GM21528 (cell line): ENCODE data around the gene CHRD.

Experiments used
- ATAC-seq: cut with Tn5 transposase; IDR thresholded peaks from one replicate; pipeline ENCODE4 v1.9.1; 2021; ENCODE audit warnings: mild to moderate bottlenecking, moderate library complexity; ENCODE audit not compliant: unreplicated experiment, low FRiP score

The CHRD gene

DNA sequence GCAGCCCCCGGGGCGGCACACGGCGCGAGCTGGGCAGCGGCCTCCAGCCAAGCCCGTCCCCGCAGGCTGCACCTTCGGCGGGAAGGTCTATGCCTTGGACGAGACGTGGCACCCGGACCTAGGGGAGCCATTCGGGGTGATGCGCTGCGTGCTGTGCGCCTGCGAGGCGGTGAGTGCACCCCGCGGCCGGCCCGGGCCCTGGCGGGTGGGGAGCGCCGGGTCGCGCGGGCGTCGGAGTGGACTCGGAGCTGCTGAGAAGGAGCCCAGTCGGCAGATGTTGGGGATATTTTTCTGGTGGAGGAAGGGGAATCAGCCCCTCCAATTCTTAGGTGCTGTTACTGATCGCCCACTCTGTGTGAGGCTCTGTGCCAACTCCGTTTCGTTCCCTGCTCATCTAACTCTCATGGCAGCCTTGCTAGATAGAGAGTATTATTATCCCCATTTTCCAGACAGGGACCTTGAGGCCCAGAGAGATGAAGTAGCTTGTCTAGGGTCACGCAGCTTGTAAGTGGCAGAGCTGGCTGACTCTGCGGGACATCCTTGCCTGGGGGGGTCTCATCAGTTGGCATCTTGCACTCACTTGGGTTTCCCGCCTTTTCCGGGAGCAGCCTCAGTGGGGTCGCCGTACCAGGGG is 890 bp downstream of the CHRD start:
- ATAC-seq, result no peak

DNA sequence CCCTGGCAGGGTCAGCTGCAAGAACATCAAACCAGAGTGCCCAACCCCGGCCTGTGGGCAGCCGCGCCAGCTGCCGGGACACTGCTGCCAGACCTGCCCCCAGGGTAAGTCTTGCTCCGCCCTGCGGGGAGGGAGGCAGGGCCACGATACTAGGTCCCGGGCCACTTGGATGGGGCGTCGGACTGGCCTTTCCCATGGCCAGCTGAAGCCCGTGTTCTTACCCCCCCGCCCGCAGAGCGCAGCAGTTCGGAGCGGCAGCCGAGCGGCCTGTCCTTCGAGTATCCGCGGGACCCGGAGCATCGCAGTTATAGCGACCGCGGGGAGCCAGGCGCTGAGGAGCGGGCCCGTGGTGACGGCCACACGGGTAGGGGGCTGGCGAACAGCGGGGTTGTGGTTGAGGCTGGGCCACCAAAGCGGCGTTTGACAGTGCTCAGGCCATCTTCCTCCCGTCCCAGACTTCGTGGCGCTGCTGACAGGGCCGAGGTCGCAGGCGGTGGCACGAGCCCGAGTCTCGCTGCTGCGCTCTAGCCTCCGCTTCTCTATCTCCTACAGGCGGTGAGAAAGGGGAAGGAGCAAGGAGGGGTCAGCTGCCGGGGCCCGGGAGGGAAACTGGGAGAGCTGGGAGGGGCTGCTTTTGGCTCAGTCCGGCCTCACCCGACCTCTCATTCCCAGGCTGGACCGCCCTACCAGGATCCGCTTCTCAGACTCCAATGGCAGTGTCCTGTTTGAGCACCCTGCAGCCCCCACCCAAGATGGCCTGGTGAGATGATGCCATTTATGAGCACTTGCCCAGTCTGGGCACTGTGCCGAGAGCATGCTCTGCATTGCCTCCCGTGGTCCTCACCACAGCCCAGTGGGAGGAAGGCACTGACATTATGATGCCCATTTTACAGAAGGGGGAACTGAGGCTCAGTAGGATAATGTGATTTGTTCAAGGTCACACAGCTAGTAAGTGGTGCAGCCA is 1.7 kb downstream of the CHRD start:
- no peak for ATAC-seq

DNA sequence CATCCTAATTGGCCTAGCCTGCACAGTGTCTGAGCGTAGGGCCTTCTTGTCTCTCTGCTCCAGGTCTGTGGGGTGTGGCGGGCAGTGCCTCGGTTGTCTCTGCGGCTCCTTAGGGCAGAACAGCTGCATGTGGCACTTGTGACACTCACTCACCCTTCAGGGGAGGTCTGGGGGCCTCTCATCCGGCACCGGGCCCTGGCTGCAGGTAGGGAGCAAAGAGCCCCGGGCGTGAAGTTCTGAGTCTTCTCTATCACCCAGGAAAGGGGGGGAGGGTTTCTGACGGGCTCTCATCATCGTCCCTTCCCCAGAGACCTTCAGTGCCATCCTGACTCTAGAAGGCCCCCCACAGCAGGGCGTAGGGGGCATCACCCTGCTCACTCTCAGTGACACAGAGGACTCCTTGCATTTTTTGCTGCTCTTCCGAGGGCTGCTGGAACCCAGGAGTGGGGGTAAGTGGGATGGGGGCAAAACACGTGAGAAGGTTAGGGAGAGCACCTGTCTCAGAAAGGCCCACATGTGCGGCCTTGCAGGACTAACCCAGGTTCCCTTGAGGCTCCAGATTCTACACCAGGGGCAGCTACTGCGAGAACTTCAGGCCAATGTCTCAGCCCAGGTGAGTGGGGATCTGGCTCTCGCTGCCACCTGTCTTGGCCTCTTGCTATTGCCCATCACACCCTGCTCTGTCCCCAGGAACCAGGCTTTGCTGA is 2.6 kb downstream of the CHRD start:
- no peak for ATAC-seq

DNA sequence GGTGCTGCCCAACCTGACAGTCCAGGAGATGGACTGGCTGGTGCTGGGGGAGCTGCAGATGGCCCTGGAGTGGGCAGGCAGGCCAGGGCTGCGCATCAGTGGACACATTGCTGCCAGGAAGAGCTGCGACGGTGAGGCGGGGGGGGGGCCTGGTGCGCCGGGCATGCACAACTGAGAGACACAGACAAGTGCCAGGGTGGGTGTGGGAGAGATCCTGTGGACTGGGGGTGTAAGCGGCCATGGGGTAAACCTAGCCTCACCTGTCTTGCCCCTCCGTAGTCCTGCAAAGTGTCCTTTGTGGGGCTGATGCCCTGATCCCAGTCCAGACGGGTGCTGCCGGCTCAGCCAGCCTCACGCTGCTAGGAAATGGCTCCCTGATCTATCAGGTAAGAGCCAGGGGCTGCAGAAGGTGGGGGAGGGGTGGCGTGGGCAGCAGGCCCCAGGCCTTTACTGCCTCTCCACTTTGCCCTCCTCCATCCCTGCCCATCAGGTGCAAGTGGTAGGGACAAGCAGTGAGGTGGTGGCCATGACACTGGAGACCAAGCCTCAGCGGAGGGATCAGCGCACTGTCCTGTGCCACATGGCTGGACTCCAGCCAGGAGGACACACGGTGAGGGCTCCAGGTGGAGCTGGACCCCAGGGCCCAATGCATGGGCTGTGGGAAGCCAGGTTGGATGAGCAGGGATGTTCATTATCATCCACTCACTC is 3.3 kb downstream of the CHRD start:
- ATAC-seq, result no peak

DNA sequence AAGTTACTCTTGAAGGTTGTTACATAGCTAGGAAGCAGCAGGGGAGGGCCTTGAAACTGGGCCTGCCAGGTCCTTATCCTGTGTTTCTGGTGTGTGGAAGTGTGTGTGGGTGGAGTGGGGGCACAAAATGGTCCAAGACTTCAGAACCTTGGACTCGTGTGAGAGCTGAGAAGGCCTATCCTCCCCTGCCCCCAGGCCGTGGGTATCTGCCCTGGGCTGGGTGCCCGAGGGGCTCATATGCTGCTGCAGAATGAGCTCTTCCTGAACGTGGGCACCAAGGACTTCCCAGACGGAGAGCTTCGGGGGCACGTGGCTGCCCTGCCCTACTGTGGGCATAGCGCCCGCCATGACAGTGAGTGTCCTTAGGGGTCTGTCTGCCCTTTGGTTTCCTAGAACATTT is 4.5 kb downstream of the CHRD start:
- ATAC-seq, result no peak

DNA sequence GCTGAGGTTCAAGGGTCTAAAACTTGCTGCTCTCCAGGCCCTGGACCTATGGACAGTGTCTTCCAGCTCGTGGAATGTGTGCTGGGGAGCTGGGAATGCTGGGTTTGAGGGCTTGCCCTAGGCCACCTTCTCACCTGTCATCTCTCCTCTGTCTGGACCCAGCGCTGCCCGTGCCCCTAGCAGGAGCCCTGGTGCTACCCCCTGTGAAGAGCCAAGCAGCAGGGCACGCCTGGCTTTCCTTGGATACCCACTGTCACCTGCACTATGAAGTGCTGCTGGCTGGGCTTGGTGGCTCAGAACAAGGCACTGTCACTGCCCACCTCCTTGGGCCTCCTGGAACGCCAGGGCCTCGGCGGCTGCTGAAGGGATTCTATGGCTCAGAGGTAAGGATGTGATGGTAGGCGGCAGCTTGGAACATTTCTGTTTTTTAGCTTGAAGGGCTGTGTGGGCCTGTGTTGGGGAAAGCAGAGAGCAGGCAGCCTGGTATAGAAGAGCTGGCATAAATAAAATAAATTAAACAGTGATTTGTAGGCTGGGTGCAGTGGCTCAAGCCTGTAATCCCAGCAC is 5.1 kb downstream of the CHRD start:
- no peak for ATAC-seq

DNA sequence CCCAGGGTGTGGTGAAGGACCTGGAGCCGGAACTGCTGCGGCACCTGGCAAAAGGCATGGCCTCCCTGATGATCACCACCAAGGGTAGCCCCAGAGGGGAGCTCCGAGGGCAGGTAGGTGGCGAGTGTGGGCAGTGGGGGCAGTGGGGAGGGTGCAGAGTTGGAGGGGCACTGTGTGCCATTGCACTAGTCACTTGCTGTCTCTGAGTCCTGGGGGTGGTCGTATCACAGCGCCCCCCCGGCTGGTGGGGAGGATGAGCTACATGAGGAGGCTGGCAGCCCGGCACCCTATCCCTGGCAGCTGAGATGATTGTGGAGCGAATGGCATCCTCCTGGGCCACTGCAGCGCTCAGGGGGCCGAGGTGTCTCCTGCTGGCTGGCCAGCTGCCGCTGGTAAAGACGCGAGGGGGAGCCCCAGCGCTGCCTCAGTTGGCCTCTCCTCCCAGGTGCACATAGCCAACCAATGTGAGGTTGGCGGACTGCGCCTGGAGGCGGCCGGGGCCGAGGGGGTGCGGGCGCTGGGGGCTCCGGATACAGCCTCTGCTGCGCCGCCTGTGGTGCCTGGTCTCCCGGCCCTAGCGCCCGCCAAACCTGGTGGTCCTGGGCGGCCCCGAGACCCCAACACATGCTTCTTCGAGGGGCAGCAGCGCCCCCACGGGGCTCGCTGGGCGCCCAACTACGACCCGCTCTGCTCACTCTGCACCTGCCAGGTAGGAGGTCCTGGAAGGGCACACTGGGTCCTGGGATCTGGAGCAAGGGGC is 6.4 kb downstream of the CHRD start:
- no peak for ATAC-seq

DNA sequence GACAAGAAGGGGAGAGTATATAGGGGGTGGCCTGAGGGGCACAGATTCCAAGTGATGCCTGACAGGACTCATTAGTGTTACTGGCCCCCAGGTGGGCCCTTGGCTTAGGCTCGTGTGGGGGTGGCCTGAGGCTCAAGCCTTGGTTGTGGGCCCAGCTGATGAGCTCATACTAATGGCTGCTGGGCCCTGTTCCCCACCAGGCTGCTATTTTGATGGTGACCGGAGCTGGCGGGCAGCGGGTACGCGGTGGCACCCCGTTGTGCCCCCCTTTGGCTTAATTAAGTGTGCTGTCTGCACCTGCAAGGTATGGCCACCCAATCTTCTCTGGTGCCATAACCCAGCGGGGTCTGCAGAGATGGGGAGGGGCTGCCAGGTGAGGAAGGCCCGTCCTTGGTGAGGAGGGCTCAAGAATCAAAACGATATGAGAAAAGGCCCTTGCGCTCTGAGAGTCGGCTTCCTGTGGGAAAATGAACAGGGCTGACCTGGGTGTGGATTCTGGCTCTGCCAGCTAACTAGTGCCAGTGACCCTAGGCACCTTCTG is 7.4 kb downstream of the CHRD start:
- ATAC-seq, result no peak

DNA sequence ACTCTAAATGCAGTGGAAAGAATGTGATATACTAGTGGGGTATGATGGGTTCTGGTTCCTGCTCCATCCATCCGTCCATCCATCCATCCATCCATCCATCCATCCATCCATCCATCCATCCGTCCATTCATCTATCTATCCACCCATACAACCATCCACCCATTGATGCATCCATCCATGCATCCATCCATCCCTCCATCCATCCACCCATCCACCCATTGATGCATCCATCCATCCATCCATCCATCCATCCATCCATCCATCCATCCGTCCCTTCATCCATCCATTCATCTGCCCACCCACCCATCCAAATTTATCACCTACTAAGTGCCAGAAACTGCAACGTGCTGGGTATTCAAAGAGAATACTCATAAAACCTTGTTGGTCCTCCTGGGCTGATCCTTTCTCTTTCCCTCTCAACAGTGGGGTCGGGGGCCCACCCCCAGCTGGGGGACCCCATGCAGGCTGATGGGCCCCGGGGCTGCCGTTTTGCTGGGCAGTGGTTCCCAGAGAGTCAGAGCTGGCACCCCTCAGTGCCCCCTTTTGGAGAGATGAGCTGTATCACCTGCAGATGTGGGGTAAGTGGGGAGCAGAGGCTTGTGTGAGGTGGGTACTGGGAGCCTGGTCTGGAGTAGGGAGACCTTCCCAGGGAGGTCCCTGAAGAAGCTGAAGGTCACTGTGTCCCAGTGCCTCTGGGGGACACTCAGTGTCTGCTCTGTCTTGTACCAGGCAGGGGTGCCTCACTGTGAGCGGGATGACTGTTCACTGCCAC is 8.5 kb downstream of the CHRD start:
- ATAC-seq, result no peak

DNA sequence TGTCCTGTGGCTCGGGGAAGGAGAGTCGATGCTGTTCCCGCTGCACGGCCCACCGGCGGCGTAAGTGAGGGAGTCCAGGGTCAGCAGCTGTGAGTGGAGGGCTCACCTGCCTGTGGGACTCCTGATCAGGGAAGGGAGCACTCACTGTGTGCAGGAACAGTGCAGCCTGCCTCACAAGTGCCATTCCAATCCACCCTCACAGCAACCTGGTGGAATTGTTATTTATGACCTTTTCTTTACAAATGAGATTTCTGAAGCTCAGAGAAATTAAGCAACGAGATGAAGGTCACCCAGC is 9.0 kb downstream of the CHRD start:
- ATAC-seq, result no peak

DNA sequence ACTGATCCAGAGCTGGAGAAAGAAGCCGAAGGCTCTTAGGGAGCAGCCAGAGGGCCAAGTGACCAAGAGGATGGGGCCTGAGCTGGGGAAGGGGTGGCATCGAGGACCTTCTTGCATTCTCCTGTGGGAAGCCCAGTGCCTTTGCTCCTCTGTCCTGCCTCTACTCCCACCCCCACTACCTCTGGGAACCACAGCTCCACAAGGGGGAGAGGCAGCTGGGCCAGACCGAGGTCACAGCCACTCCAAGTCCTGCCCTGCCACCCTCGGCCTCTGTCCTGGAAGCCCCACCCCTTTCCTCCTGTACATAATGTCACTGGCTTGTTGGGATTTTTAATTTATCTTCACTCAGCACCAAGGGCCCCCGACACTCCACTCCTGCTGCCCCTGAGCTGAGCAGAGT is 9.5 kb downstream of the CHRD start:
- no peak for ATAC-seq

DNA sequence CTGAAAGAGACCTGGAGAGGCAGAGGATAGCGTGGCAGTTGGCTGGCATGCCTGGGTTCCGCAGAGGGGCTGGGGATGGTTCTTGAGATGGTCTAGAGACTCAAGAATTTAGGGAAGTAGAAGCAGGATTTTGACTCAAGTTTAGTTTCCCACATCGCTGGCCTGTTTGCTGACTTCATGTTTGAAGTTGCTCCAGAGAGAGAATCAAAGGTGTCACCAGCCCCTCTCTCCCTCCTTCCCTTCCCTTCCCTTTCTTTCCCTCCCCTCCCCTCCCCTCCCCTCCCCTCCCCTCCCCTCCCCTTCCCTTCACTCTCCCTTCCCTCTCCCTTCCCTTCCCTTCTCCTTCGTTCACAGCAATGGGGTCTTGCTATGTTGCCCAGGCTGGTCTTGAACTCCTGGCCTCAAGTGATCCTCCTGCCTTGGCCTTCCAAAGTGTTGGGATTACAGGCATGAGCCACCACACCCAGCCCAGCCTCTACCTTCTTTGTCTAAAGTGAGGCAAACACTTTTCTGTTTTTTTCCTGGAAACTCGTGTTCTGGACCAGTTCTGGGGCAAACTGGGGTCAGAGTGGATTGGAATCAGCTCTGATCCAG is 10.2 kb downstream of the CHRD start:
- ATAC-seq, result no peak

DNA sequence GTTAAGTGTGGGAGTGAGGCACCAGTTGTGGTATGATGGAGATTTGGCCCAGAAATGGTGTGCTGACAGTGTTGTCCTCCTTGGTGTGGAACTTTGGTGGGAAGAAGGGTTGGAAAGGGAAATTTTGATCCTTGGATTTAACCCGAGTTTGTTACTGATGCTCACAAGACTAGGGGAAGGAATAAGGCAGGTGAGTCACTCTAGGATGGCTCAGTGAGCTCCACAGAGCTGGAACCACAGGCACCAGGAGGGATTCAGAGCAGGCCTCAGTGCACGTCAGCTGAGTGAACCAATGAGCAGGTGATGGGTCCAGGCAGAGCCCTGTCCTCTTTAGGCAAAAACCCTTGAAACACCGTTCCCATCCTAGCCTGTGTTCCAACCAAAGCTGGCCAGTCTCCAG is 11.4 kb downstream of the CHRD start:
- ATAC-seq, result no peak

DNA sequence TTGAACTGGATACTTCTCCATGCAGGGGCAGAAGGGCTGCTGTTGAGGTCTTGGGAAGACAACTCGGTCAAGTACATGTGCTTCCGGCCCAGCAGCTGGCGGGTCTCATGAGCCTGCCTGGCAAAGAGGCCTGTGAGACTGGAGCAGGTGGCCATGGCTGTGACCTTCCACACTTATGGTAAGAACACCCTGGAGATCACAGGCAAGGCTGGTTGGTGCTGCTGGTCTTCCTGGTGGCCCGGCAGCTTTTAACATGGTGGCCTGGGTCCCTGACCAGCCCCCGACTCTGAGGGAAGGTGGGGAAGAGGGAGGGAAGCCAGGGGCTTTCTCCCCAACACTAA is 15.4 kb downstream of the CHRD start:
- no peak for ATAC-seq

DNA sequence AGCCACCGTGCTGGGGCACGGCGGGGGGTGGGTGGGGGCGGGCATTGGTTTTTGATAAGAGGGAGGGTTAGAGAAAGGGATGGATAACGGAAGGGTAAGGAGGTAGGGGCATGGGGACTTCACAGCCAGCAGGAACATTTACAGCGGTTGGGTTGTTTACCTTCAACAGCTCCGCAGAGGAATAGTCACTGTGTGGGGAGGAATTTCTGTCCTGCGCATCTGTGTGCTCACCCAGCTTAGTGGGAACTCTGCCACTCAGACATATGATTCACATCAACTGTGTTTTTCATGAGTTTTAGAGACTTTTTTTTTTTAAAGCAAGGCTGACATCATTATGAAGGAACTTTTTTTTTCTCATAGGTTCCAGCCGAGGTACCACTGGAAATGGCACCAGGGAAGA is 19.6 kb downstream of the CHRD start:
- no peak for ATAC-seq

DNA sequence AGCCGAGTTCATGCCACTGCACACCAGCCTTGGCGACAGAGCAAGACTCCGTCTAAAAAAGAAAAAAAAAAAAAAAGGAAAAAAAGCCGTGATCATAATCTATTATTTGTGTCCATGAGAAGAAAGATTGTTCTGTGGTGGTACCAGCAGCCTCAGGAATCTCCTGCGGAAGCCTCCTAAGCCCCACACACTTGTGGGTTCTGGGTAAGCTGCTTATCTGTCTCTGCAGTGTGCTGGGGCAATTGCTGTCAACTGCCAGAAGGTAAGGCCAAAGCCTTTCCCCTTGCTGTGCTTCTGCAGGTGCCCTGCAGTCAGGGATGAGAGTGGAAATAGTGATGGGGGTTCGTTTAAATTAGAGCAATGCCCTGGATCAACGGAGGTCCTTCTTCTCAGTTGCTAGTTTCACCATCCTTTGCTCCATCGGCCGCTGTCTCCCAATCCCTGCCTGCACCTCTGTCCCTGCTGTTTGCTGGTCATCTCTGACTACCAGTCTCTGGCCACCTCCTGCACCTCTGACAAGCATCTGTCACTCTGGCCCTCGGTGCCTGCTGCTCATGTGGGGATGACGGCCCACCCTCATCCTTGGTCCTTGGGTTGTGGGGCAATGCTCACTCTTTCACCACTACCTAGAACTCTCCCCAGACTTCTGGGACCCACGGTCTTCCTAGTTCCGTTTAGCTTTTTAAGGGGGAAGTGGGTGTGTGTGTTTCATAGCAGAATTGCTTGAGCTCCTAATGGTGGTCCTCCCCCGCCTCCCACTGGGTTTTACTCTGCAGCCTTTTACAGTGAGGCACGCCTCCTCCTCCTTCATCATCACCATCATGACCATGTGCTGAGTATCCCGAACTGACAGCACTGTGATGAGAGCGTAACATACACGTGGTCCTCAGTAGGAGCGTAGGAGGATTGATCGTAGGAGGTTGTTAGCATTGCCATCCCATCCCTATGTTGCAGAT is 25.5 kb downstream of the CHRD start:
- no peak for ATAC-seq

DNA sequence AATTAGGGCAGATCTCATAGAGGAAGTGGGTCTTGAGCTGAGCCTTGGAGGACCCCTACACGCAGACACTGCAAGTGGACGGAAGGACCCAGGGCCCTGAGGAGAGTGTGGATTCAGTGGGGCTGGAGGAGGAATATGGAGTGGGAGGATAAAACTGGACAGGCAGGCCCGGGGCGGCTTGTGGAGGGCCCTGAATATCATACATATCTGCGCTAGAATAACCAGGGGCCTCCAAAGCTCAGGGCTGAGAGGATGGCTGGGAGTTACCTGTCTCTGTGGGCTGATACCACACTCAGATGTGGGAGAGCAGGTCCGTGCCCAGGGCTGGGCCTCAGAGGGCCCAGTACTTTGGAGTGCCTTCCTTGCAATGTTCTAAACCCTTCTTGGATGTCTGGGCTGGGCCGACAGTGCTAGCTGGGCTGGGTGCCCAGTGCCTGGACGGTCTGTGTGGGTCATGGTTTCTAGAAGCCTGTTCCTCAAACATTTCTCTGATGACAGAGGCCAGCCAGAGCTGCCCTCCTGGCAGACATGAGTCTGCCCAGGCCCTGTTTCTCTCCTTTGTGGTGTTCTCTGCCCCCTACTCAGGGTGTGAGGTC is 29.6 kb downstream of the CHRD start:
- ATAC-seq, result no peak
